Measurements from ENCODE around the gene TYMP. TPM values are rescaled to one million over a fixed set of nuclear protein-coding genes. Genes with fewer than 3 reads are reported as not detected.

TYMP gene
- total and polyA plus RNA-seq, 8 donors: 5.8 to 68.6 (median 23.5) TPM

- WGBS, 2 donors: 73 to 74% methylated on average over 29 of the region's 29 CpGs
- no peak for FAIRE-seq
- Histone ChIP-seq H3K27ac (peak overlapping the region; percentile 88 to 94 (median 90)), H3K4me1 (peaks cover 7 to 20% (median 12%) of the 10 kb centered on the region in 3 donors), H3K27me3 (peaks cover 0 to 6% (median 0%) of the 10 kb centered on the region in 4 donors), H3K36me3 (peaks cover 0 to 15% (median 10%) of the 10 kb centered on the region in 3 donors), H3K4me3 (peak overlapping the region; percentile 59 to 75 (median 68)), H3K9me3 (no peaks in the 10 kb centered on the region)
- intact Hi-C loops (cut with DNase I): no loop called here
- ATAC-seq: no peak
- TF ChIP-seq, protein P1, sequence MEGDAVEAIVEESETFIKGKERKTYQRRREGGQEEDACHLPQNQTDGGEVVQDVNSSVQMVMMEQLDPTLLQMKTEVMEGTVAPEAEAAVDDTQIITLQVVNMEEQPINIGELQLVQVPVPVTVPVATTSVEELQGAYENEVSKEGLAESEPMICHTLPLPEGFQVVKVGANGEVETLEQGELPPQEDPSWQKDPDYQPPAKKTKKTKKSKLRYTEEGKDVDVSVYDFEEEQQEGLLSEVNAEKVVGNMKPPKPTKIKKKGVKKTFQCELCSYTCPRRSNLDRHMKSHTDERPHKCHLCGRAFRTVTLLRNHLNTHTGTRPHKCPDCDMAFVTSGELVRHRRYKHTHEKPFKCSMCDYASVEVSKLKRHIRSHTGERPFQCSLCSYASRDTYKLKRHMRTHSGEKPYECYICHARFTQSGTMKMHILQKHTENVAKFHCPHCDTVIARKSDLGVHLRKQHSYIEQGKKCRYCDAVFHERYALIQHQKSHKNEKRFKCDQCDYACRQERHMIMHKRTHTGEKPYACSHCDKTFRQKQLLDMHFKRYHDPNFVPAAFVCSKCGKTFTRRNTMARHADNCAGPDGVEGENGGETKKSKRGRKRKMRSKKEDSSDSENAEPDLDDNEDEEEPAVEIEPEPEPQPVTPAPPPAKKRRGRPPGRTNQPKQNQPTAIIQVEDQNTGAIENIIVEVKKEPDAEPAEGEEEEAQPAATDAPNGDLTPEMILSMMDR (IDR thresholded peaks at IDR 0.05): no peak
- peak in 4 of 6 donors; percentile 50 to 80 (median 68) for DNase-seq
These were observed 2.7 kb downstream of the TYMP start for GRCh38 chr22:50526834-50527801.

DNA sequence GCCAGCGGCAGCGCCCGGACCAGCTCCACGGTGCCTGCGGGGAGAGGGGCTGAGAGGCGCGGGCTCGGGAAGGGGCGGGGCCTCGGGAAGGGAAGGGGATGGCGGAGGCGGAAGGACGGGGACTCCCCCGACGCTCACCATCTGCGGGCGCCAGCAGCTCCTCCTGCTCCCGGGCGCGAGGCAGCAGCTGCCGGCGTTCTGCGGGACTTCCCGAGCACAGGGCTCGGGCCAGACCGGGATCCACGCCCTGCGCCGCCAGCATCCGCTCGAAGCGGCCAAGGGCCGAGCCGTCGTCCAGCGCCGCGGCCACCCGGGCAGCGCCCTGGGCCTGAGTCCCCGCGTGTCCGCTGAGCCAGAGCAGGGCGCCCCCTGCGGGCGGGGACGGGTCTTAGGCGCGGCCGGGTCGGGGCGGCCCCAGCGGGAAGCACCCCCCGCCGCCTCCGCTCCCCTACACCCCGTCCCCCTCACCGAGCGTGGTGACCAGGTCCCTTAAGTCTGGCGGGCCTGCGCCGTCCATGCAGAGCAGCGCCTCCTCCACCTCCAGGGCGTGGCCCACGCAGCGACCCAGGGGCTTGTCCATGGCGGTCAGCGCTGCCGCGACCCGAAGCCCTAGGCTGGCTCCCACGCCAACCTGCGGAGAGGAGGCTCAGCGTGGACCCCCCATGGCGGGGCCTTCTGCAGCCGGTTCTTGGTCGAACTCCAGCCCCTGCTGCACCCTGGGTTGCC lies 3.5 kb downstream of the TYMP start:
- peaks cover 7 to 16% (median 11%) of the 10 kb centered on the region in 3 donors for H3K4me1 ChIP-seq
- no peak for FAIRE-seq
- TF ChIP-seq, protein P1 (IDR thresholded peaks at IDR 0.05): peak; percentile 31 to 57 (median 56)

GRCh38 chr22:50525858-50526107 lies 4.0 kb downstream of the TYMP start:
- H3K9me3 ChIP-seq: no peaks in the 10 kb centered on the region
- H3K27ac ChIP-seq: peak overlapping the region; percentile 88 to 94 (median 90)
- FAIRE-seq: no peak
- 0 to 2% methylated on average over 11 to 33 of the region's 33 CpGs for WGBS, 2 donors
- intact Hi-C loops (cut with DNase I): no loop called here
- TF ChIP-seq, protein P1 (IDR thresholded peaks at IDR 0.05): no peak
- H3K27me3 ChIP-seq: peaks cover 0 to 4% (median 0%) of the 10 kb centered on the region in 4 donors
- no peak for ATAC-seq
- H3K4me1 ChIP-seq: peaks cover 7 to 11% (median 10%) of the 10 kb centered on the region in 3 donors
- peak overlapping the region; percentile 59 to 75 (median 68) for H3K4me3 ChIP-seq
- no peak for DNase-seq
- H3K36me3 ChIP-seq: peaks cover 0 to 21% (median 11%) of the 10 kb centered on the region in 3 donors

More for the DNA sequence above, 3.5 kb downstream of the TYMP start:
- intact Hi-C loops (cut with DNase I): no loop called here
- peaks cover 0 to 6% (median 0%) of the 10 kb centered on the region in 4 donors for H3K27me3 ChIP-seq
- peak overlapping the region; percentile 59 to 75 (median 68) for H3K4me3 ChIP-seq
- ATAC-seq (peak; percentile 36 to 55 (median 40)), DNase-seq (peak; percentile 80 to 94 (median 88))
- H3K9me3 ChIP-seq: no peaks in the 10 kb centered on the region
- 5 to 10% methylated on average over 33 to 77 of the region's 77 CpGs for WGBS, 2 donors
- peak overlapping the region; percentile 88 to 94 (median 90) for H3K27ac ChIP-seq
- H3K36me3 ChIP-seq: peaks cover 0 to 21% (median 11%) of the 10 kb centered on the region in 3 donors

- ATAC-seq (peak; percentile 70 to 81 (median 78)), DNase-seq (peak; percentile 96 to 100 (median 98)), FAIRE-seq (no peak)
- peaks cover 6 to 7% (median 6%) of the 10 kb centered on the region in 3 donors for H3K4me1 ChIP-seq
- TF ChIP-seq, protein P1 (IDR thresholded peaks at IDR 0.05): peak in 3 of 4 donors; percentile 11 to 25 (median 15)
- no peaks in the 10 kb centered on the region for H3K9me3 ChIP-seq
- H3K4me3 ChIP-seq: peak within 1 kb of the TSS; percentile 59 to 75 (median 68)
- H3K36me3 ChIP-seq: peaks cover 0 to 22% (median 11%) of the 10 kb centered on the region in 3 donors
- no peaks in the 10 kb centered on the region for H3K27me3 ChIP-seq
- H3K27ac ChIP-seq: peak within 1 kb of the TSS; percentile 88 to 94 (median 90)
- intact Hi-C loops (cut with DNase I): no loop called here
- WGBS, 2 donors: 1% methylated on average over 73 to 84 of the region's 84 CpGs
These were observed 4.5 kb downstream of the TYMP start, which contains the start of gene SCO2 for GRCh38 chr22:50525104-50525857. TSS of gene SCO2 (minus strand) at chr22:50525598. CDS start at chr22:50524411, 1,187 bp downstream.

All from pancreas (tissue), 10 donors.